OCI-LY3 (cell line): ENCODE results near the gene ZCCHC24.

ENCODE experiments used
- H2AFZ ChIP-seq: fragments of 200-600, 300-600 bp; shearing (Covaris generic); 2 replicates; pipeline ENCODE4 v1.6.0; 2014; ENCODE audit warnings: antibody characterized with exemption, low read depth, low read length
- H3K27ac ChIP-seq: fragments of 200-600, 300-600 bp; sonication (generic); 2 replicates; pipeline ENCODE4 v1.5.1; 2014; ENCODE audit warnings: mild to moderate bottlenecking, low read length, moderate library complexity, mixed read lengths
- H3K27me3 ChIP-seq: fragments of 200-600, 300-600 bp; sonication (generic); 2 replicates; pipeline ENCODE4 v1.6.1; 2014; ENCODE audit warnings: low read depth, low read length, mixed read lengths
- H3K36me3 ChIP-seq: fragments of 200-600, 300-600 bp; sonication (generic); replicated peaks from 2 replicates; pipeline ENCODE3; 2014; ENCODE audit warnings: low read depth, low read length, mixed read lengths
- H3K4me1 ChIP-seq: fragments of 300-600, 200-600 bp; sonication (generic); 2 replicates; pipeline ENCODE4 v1.6.1; 2014; ENCODE audit warnings: low read length, mixed read lengths
- H3K4me2 ChIP-seq: fragments of 200-600, 300-600 bp; sonication (generic); 2 replicates; pipeline ENCODE4 v1.6.1; 2014; ENCODE audit warnings: low read length, mixed read lengths
- H3K4me3 ChIP-seq: fragments of 300-600, 200-600 bp; sonication (generic); 2 replicates; pipeline ENCODE4 v1.5.1; 2014; ENCODE audit warnings: antibody characterized with exemption, mild to moderate bottlenecking, low read length, moderate library complexity
- H3K79me2 ChIP-seq: fragments of 300-600, 200-600 bp; shearing (Covaris generic); 2 replicates; pipeline ENCODE4 v1.6.1; 2014; ENCODE audit warnings: mild to moderate bottlenecking, low read length, mixed read lengths
- H3K9ac ChIP-seq: fragments of 300-600, 200-600 bp; shearing (Covaris generic); 2 replicates; pipeline ENCODE4 v1.6.0; 2014; ENCODE audit warnings: mild to moderate bottlenecking, low read length, moderate library complexity
- H3K9me3 ChIP-seq: fragments of 200-600, 300-600 bp; shearing (Covaris generic); 2 replicates; pipeline ENCODE4 v1.6.1; 2014; ENCODE audit warnings: low read length, mixed read lengths; ENCODE audit not compliant: insufficient read depth
- H4K20me1 ChIP-seq: fragments of 200-600, 300-600 bp; sonication (generic); 2 replicates; pipeline ENCODE4 v1.6.1; 2016; ENCODE audit warnings: low read length, mixed read lengths; ENCODE audit not compliant: insufficient read depth
- CTCF ChIP-seq: fragments of 200-600, 300-600 bp; sonication (generic); IDR thresholded peaks from 2 replicates; pipeline ENCODE4 v1.5.1; 2014; ENCODE audit warnings: antibody characterized with exemption, low read length, low read depth
- EZH2phosphoT487 ChIP-seq: fragments of 200-600 bp; shearing (Covaris generic); IDR thresholded peaks from 2 replicates; pipeline ENCODE4 v1.6.1; 2018; ENCODE audit warnings: antibody characterized with exemption, mixed run types, low read depth

Gene ZCCHC24

GRCh38 chr10:79417731-79418130, 27.7 kb downstream of the ZCCHC24 start:
- Histone ChIP-seq H3K79me2 (no peaks in the 10 kb centered on the region), H3K4me1 (no peaks in the 10 kb centered on the region), H3K27me3 (no peaks in the 10 kb centered on the region), H3K4me2 (no peak overlapping the region), H3K27ac (no peak overlapping the region), H2AFZ (no peak overlapping the region), H4K20me1 (no peaks in the 10 kb centered on the region), H3K9ac (no peak overlapping the region), H3K36me3 (no peaks in the 10 kb centered on the region), H3K4me3 (no peak overlapping the region), H3K9me3 (no peaks in the 10 kb centered on the region)
- TF ChIP-seq EZH2phosphoT487 (no peak), CTCF (no peak)

- Histone ChIP-seq H3K4me1 (no peaks in the 10 kb centered on the region), H3K27me3 (no peaks in the 10 kb centered on the region), H3K9me3 (no peaks in the 10 kb centered on the region), H3K4me3 (no peak overlapping the region), H3K9ac (no peak overlapping the region), H2AFZ (no peak overlapping the region), H3K4me2 (no peak overlapping the region), H3K79me2 (no peaks in the 10 kb centered on the region), H3K27ac (no peak overlapping the region), H3K36me3 (no peaks in the 10 kb centered on the region), H4K20me1 (no peaks in the 10 kb centered on the region)
- no peak for TF ChIP-seq EZH2phosphoT487
- no peak for TF ChIP-seq CTCF
Observed at GRCh38 chr10:79417266-79417665, 28.2 kb downstream of the ZCCHC24 start.

GRCh38 chr10:79416578-79417255, 28.7 kb downstream of the ZCCHC24 start:
- Histone ChIP-seq H3K27me3 (no peaks in the 10 kb centered on the region), H3K4me3 (no peak overlapping the region), H3K27ac (no peak overlapping the region), H2AFZ (no peak overlapping the region), H3K9me3 (no peaks in the 10 kb centered on the region), H4K20me1 (no peaks in the 10 kb centered on the region), H3K4me1 (no peaks in the 10 kb centered on the region), H3K79me2 (no peaks in the 10 kb centered on the region), H3K4me2 (no peak overlapping the region), H3K9ac (no peak overlapping the region), H3K36me3 (no peaks in the 10 kb centered on the region)
- no peak for TF ChIP-seq CTCF
- no peak for TF ChIP-seq EZH2phosphoT487

- Histone ChIP-seq H3K4me2 (no peak overlapping the region), H3K27ac (no peak overlapping the region), H3K4me3 (no peak overlapping the region), H3K9ac (no peak overlapping the region), H2AFZ (no peak overlapping the region), H4K20me1 (no peaks in the 10 kb centered on the region), H3K9me3 (no peaks in the 10 kb centered on the region), H3K79me2 (no peaks in the 10 kb centered on the region), H3K36me3 (no peaks in the 10 kb centered on the region), H3K27me3 (no peaks in the 10 kb centered on the region), H3K4me1 (no peaks in the 10 kb centered on the region)
- TF ChIP-seq EZH2phosphoT487, result no peak
- no peak for TF ChIP-seq CTCF
Observed at GRCh38 chr10:79415736-79416577, 29.5 kb downstream of the ZCCHC24 start.
